DMS153 treated with DMSO at 0.1 percent for 48 hours (cell line): Measurements from ENCODE around the gene TTYH1.
"Not testable (repeated sequence)": the region's sequence is repeated elsewhere in the genome, so short reads cannot be mapped to it uniquely, and the experiment has no call there.

Source experiments
- DNase-seq: peaks from one replicate; lab custom pipeline; 2025; ENCODE audit not compliant: unreplicated experiment; lab: John Stamatoyannopoulos, UW

TTYH1 gene

GRCh38 chr19:54459282-54460229, 44.3 kb downstream of the TTYH1 start:
- DNase-seq: no peak

- DNase-seq: no peak
These were observed 45.2 kb downstream of the TTYH1 start for GRCh38 chr19:54460230-54461005.

GRCh38 chr19:54461210-54461609, 45.9 kb downstream of the TTYH1 start:
- no peak for DNase-seq

- DNase-seq: no peak
These were observed 46.3 kb downstream of the TTYH1 start for GRCh38 chr19:54461613-54462012.

GRCh38 chr19:54462047-54462654, 46.9 kb downstream of the TTYH1 start:
- no peak for DNase-seq

GRCh38 chr19:54462655-54463530, 47.6 kb downstream of the TTYH1 start:
- peak; percentile 25 for DNase-seq

GRCh38 chr19:54463531-54464043, 48.3 kb downstream of the TTYH1 start, which contains the start of gene LENG9:
LENG9 (minus strand) TSS chr19:54463778; CDS start chr19:54463526, 252 bp downstream.
- peak; percentile 99 for DNase-seq

GRCh38 chr19:54464044-54464629, 48.9 kb downstream of the TTYH1 start:
- peak; percentile 99 for DNase-seq

GRCh38 chr19:54464630-54465425, 49.6 kb downstream of the TTYH1 start:
- DNase-seq: peak; percentile 78

GRCh38 chr19:54465426-54466109, 50.3 kb downstream of the TTYH1 start:
- no peak for DNase-seq

GRCh38 chr19:54466110-54466480, 50.8 kb downstream of the TTYH1 start:
- DNase-seq: not testable (repeated sequence)

GRCh38 chr19:54469496-54469934, 54.3 kb downstream of the TTYH1 start:
- DNase-seq: no peak

- DNase-seq: no peak
These were observed 55.1 kb downstream of the TTYH1 start for GRCh38 chr19:54470276-54470887.

GRCh38 chr19:54470991-54471782, 55.9 kb downstream of the TTYH1 start:
- no peak for DNase-seq

- DNase-seq: no peak
These were observed 58.0 kb downstream of the TTYH1 start, which contains the start of gene CDC42EP5 for GRCh38 chr19:54473071-54473891. CDC42EP5 (minus strand) TSS chr19:54473296; CDS start chr19:54465547, 7,749 bp downstream.

GRCh38 chr19:54473892-54474372, 58.7 kb downstream of the TTYH1 start:
- DNase-seq: no peak
